GM12864 (cell line): ENCODE data around the gene PFDN1.

Experiments used
- DNase-seq: peaks from one replicate; pipeline ENCODE4 v3.0.0-alpha.2; 2011; ENCODE audit warnings: low read depth
- H3K4me3 ChIP-seq: 2 replicates; pipeline ENCODE4 v1.5.1; 2011; ENCODE audit warnings: mild to moderate bottlenecking, low read depth, low read length, control low read depth
- TF ChIP-seq, protein P1 (sequence below): IDR thresholded peaks from 2 replicates; pipeline ENCODE4 v1.5.1; 2011; ENCODE audit warnings: low read depth, mild to moderate bottlenecking, moderate library complexity, low read length, control low read depth, inconsistent platforms; ENCODE audit errors: missing control alignments

Gene PFDN1

DNA sequence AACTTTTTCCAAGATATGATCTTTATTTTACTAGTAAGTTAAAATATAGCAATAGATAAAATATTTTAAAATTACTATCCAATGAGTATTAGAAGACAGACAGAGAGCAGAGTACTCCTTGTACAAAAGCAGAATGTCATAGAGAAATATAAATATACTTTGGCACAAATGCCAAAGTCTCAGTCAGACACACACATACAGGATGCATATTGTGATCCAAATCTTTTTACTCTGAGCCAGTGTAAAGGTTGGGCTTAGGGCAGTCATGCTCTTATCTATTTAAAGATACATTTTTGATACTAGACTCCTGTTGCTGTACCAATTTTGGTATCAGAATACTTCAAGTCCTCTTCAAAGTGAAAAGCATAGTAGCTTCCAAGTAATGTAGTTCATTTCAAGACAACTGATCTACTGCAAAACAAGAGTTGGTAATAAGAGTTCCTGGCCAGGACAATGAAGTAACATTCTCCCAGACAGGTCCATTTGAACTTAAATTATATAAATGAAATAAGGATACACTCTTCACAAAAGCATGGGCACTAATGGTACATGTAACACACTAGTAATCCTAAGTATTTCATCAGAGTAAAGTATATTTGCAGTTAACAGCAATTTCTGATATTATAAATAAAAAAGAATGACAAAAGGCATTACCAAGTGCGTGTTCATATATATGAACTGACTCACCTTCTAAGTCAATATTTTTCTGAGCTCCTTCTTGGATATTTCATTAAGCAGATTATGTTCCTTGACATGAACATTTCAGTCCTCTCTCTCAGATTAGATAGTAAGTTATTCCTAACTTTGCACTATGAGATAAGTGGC is 10.5 kb downstream of the PFDN1 start:
- no peak overlapping the region for H3K4me3 ChIP-seq
- TF ChIP-seq, protein P1, sequence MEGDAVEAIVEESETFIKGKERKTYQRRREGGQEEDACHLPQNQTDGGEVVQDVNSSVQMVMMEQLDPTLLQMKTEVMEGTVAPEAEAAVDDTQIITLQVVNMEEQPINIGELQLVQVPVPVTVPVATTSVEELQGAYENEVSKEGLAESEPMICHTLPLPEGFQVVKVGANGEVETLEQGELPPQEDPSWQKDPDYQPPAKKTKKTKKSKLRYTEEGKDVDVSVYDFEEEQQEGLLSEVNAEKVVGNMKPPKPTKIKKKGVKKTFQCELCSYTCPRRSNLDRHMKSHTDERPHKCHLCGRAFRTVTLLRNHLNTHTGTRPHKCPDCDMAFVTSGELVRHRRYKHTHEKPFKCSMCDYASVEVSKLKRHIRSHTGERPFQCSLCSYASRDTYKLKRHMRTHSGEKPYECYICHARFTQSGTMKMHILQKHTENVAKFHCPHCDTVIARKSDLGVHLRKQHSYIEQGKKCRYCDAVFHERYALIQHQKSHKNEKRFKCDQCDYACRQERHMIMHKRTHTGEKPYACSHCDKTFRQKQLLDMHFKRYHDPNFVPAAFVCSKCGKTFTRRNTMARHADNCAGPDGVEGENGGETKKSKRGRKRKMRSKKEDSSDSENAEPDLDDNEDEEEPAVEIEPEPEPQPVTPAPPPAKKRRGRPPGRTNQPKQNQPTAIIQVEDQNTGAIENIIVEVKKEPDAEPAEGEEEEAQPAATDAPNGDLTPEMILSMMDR, result no peak
- no peak for DNase-seq

- TF ChIP-seq, protein P1, result no peak
- no peak for DNase-seq
- H3K4me3 ChIP-seq, result no peak overlapping the region
Measured at GRCh38 chr5:140287801-140288521, 14.9 kb downstream of the PFDN1 start.

- no peak overlapping the region for H3K4me3 ChIP-seq
- TF ChIP-seq, protein P1, result no peak
- DNase-seq, result no peak
Measured at GRCh38 chr5:140286424-140286823, 16.5 kb downstream of the PFDN1 start.

DNA sequence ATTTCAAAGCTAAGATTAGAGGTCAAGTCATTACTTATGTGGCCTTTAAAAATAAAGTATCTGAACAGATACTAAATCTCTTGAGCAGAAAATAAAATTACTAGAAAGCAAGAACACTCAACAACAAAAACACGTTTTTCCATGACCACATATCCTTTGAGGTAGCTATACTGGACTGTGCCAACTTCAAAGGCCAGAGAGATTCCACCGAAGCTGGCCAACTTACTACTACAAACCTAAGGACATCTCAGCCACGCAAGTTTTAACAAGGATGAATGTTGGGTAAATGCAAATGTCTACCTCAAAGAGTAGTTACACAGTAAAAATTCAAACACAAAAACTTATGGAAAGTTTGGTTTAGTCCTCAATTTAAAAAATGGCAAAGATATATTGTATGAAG is 18.9 kb downstream of the PFDN1 start:
- TF ChIP-seq, protein P1, result no peak

GRCh38 chr5:140282266-140282665 is 20.6 kb downstream of the PFDN1 start:
- H3K4me3 ChIP-seq, result no peak overlapping the region
- TF ChIP-seq, protein P1, result no peak
- DNase-seq, result no peak

More for the DNA sequence above, 18.9 kb downstream of the PFDN1 start:
- no peak for DNase-seq
- no peak overlapping the region for H3K4me3 ChIP-seq

- TF ChIP-seq, protein P1, result no peak
- H3K4me3 ChIP-seq, result no peak overlapping the region
- no peak for DNase-seq
Measured at GRCh38 chr5:140275837-140276236, 27.1 kb downstream of the PFDN1 start.

- no peak overlapping the region for H3K4me3 ChIP-seq
- TF ChIP-seq, protein P1, result no peak
- DNase-seq, result no peak
Measured at GRCh38 chr5:140273401-140273877, 29.5 kb downstream of the PFDN1 start.
